Stomach (tissue), 9 donors: ENCODE results near the gene TSPAN19. TPM values are rescaled to one million over a fixed set of nuclear protein-coding genes. Genes with fewer than 3 reads are reported as not detected.

Source experiments
- DNase-seq, 2 donors: peaks; one replicate each; pipeline versions ENCODE4 v3.0.0 to v3.0.0-alpha.2; 2013 to 2019
- H3K27ac ChIP-seq, 5 donors: fragments of 200-600 bp in 4 of 5; sonication (generic) in 4 of 5; one replicate each; pipeline ENCODE4 v1.5.1; 2013 to 2019; ENCODE audit warnings: mild to moderate bottlenecking in 1 of 5, moderate library complexity in 1 of 5
- H3K27me3 ChIP-seq, 3 donors: fragments of 200-600 bp; sonication (generic); one replicate each; pipeline ENCODE4 v1.5.1; 2017 to 2019; ENCODE audit warnings: mixed run types in 1 of 3
- H3K36me3 ChIP-seq, 4 donors: fragments of 200-600 bp; sonication (generic); 1 replicate in 3 of 4; 2 replicates in 1 of 4; pipeline ENCODE4 v1.5.1; 2016 to 2019
- H3K4me1 ChIP-seq, 4 donors: fragments of 200-600 bp; sonication (generic); one replicate each; pipeline ENCODE4 v1.5.1; 2016 to 2019
- H3K4me3 ChIP-seq, 4 donors: fragments of 200-600 bp; sonication (generic) in 3 of 4; one replicate each; pipeline ENCODE4 v1.5.1; 2016 to 2019; ENCODE audit warnings: mild to moderate bottlenecking in 1 of 4
- H3K9me3 ChIP-seq, 4 donors: fragments of 200-600 bp; sonication (generic); one replicate each; pipeline ENCODE4 v1.5.1; 2016 to 2019
- CTCF ChIP-seq, 7 experiments: fragments of 450-650 bp in 4 of 7; fragments of 200-600 bp in 3 of 7; sonication (generic) in 3 of 7; IDR thresholded peaks; one replicate each; pipeline ENCODE4 v1.5.1; 2016 to 2019; ENCODE audit warnings: antibody characterized with exemption in 7 of 7, control low read depth in 2 of 7, mild to moderate bottlenecking in 1 of 7
- EP300 ChIP-seq: sonication (generic); formaldehyde crosslinking; IDR thresholded peaks from one replicate; pipeline ENCODE4 v1.6.1; 2017; ENCODE audit warnings: antibody characterized with exemption
- POLR2A ChIP-seq, 4 donors: fragments of 450-650 bp; IDR thresholded peaks; one replicate each; pipeline ENCODE4 v1.6.1; 2016; ENCODE audit warnings: antibody characterized with exemption in 4 of 4, control low read depth in 2 of 4, mild to moderate bottlenecking in 1 of 4, moderate library complexity in 1 of 4
- POLR2AphosphoS5 ChIP-seq, 3 donors: sonication (generic); formaldehyde crosslinking; IDR thresholded peaks; one replicate each; pipeline ENCODE4 v1.6.1; 2016; ENCODE audit warnings: antibody characterized with exemption in 3 of 3
- WGBS, 5 donors: extraction: QIAGEN DNeasy Blood & Tissue Kit in 3 of 5; methylation state at CpG; one replicate each; pipeline versions ENCODE4 v1.1.5 to v1.1.7; 2013 to 2018; 5-methylcytosine and 5-hydroxymethylcytosine counted together
- intact Hi-C: fragments of 100-400 bp; cut with DNase I; formaldehyde crosslinking; loops from one replicate; pipeline ENCODE4 v1.15.1; 2023; ENCODE audit warnings: low total_unique reads
- polyA plus RNA-seq, 3 donors: library from polyadenylated mRNA; stranded (reverse); fragments of 200-250 nt; gene quantifications; one replicate each; pipeline ENCODE4 v1.2.3, GENCODE V29; 2013
- total RNA-seq, 5 donors: library from RNA; depleted of rRNA; stranded (reverse); fragments of >200 nt; gene quantifications; one replicate each; pipeline versions ENCODE4 v1.1.0 to v1.2.3, GENCODE V29; 2014 to 2016
- donor health status: healthy with polysubstance abuse.
- donor health status: Bipolar disorder and iron deficiency.
- donor health status: healthy.

TSPAN19 gene
- total and polyA plus RNA-seq, 8 donors = 12.3 TPM; not detected in 7

GRCh38 chr12:85002778-85003296 lies 33.2 kb downstream of the TSPAN19 start:
- Histone ChIP-seq H3K4me1 (no peaks in the 10 kb centered on the region), H3K4me3 (no peak overlapping the region), H3K9me3 (no peaks in the 10 kb centered on the region), H3K27ac (no peak overlapping the region), H3K27me3 (no peaks in the 10 kb centered on the region), H3K36me3 (no peaks in the 10 kb centered on the region)
- DNase-seq = no peak
- intact Hi-C loops = no loop called here
- 69 to 76% (median 73%) methylated on average over 3 of the region's 3 CpGs for WGBS, 5 donors
- TF ChIP-seq CTCF (IDR thresholded peaks at IDR 0.05) (no peak), POLR2A (IDR thresholded peaks at IDR 0.05) (no peak), POLR2AphosphoS5 (IDR thresholded peaks at IDR 0.05) (no peak)

GRCh38 chr12:85000729-85001128 lies 35.3 kb downstream of the TSPAN19 start:
- intact Hi-C loops = no loop called here
- no peak for DNase-seq
- no peak overlapping the region for H3K4me3 ChIP-seq
- 67 to 78% (median 74%) methylated on average over 2 of the region's 2 CpGs for WGBS, 5 donors
- no peaks in the 10 kb centered on the region for H3K4me1 ChIP-seq
- no peaks in the 10 kb centered on the region for H3K36me3 ChIP-seq
- H3K27me3 ChIP-seq = no peaks in the 10 kb centered on the region
- no peak overlapping the region for H3K27ac ChIP-seq
- H3K9me3 ChIP-seq = no peaks in the 10 kb centered on the region
- no peak for TF ChIP-seq CTCF (IDR thresholded peaks at IDR 0.05)
- no peak for TF ChIP-seq EP300
- TF ChIP-seq POLR2AphosphoS5 (IDR thresholded peaks at IDR 0.05) = no peak
- no peak for TF ChIP-seq POLR2A (IDR thresholded peaks at IDR 0.05)

- TF ChIP-seq POLR2AphosphoS5 (IDR thresholded peaks at IDR 0.05) = no peak
- no peak for TF ChIP-seq EP300
- no peak for TF ChIP-seq CTCF (IDR thresholded peaks at IDR 0.05)
- TF ChIP-seq POLR2A (IDR thresholded peaks at IDR 0.05) = no peak
- no peaks in the 10 kb centered on the region for H3K27me3 ChIP-seq
- H3K4me3 ChIP-seq = no peak overlapping the region
- no peaks in the 10 kb centered on the region for H3K4me1 ChIP-seq
- intact Hi-C loops = no loop called here
- H3K9me3 ChIP-seq = no peaks in the 10 kb centered on the region
- no peak overlapping the region for H3K27ac ChIP-seq
- DNase-seq = no peak
- no peaks in the 10 kb centered on the region for H3K36me3 ChIP-seq
These were observed 37.7 kb downstream of the TSPAN19 start for GRCh38 chr12:84998341-84998740.

GRCh38 chr12:84996759-84997158 lies 39.3 kb downstream of the TSPAN19 start:
- WGBS, 5 donors = 43 to 71% (median 60%) methylated on average over 1 of the region's 1 CpG
- intact Hi-C loops = no loop called here
- no peak overlapping the region for H3K4me3 ChIP-seq
- no peaks in the 10 kb centered on the region for H3K4me1 ChIP-seq
- TF ChIP-seq POLR2AphosphoS5 (IDR thresholded peaks at IDR 0.05) = no peak
- TF ChIP-seq CTCF (IDR thresholded peaks at IDR 0.05) = no peak
- no peak for TF ChIP-seq POLR2A (IDR thresholded peaks at IDR 0.05)
- no peak for TF ChIP-seq EP300
- no peak overlapping the region for H3K27ac ChIP-seq
- no peaks in the 10 kb centered on the region for H3K27me3 ChIP-seq
- no peaks in the 10 kb centered on the region for H3K36me3 ChIP-seq
- no peaks in the 10 kb centered on the region for H3K9me3 ChIP-seq
- DNase-seq = no peak
